ENCODE results near the gene FNTB. TPM values are rescaled to one million over a fixed set of nuclear protein-coding genes. Genes with fewer than 3 reads are reported as not detected.

Gene FNTB
- total RNA-seq, 1 experiment from 2014 or later, result 14.2 TPM

GRCh38 chr14:64970776-64971477 is 15.8 kb upstream of the FNTB start:
- no peak overlapping the region for H3K27ac Mint-ChIP-seq
- POLR2A ChIA-PET, result no interaction called here
- H3K36me3 Mint-ChIP-seq, result peaks cover 15% of the 10 kb centered on the region
- H3K27me3 Mint-ChIP-seq (ENCODE audit: low read depth), result no peaks in the 10 kb centered on the region; the same call in 1 of the 2 replicates
- TF ChIP-seq ESRRA (CRISPR knock-in tag; IDR thresholded peaks at IDR 0.05; ENCODE audit: borderline replicate concordance), result no peak
- no peak for TF ChIP-seq RELA (CRISPR knock-in tag; IDR thresholded peaks at IDR 0.05; ENCODE audit: borderline replicate concordance)
- TF ChIP-seq JUN (CRISPR knock-in tag; IDR thresholded peaks at IDR 0.05), result no peak
- no peak for TF ChIP-seq ATF3 (CRISPR knock-in tag; conservative IDR thresholded peaks at IDR 0.05)
- no peak for TF ChIP-seq ZBTB21 (CRISPR knock-in tag; IDR thresholded peaks at IDR 0.05; ENCODE audit: borderline replicate concordance)
- no peak for TF ChIP-seq ATF1 (CRISPR knock-in tag; IDR thresholded peaks at IDR 0.05)
- no peak for TF ChIP-seq GTF2I (CRISPR knock-in tag; conservative IDR thresholded peaks at IDR 0.05)
- TF ChIP-seq KAT7 (CRISPR knock-in tag; IDR thresholded peaks at IDR 0.05; ENCODE audit: borderline replicate concordance), result no peak
- no peak for TF ChIP-seq EMX1 (CRISPR knock-in tag; IDR thresholded peaks at IDR 0.05)
- H3K4me3 Mint-ChIP-seq, result peak overlapping the region; percentile 73
- peaks cover 68% of the 10 kb centered on the region for H3K4me1 Mint-ChIP-seq
- CTCF ChIA-PET, result interaction anchor here (0.7 to 4.2 kb wide), 7 partner anchors 10 to 79 kb away, joined by 3 to 26 read pairs (median 7); partner anchors contain the start of gene FNTB
- no peaks in the 10 kb centered on the region for H3K9me3 Mint-ChIP-seq
- ATAC-seq (peak; percentile 1; the same call in 1 of the 2 replicates), DNase-seq (ENCODE audit: low spot score) (no peak)

- no peak for DNase-seq (ENCODE audit: low spot score)
- H3K4me1 Mint-ChIP-seq, result peaks cover 72% of the 10 kb centered on the region
- TF ChIP-seq ZNF671 (CRISPR knock-in tag; IDR thresholded peaks at IDR 0.05), result no peak
- no peak for TF ChIP-seq ZNF138 (CRISPR knock-in tag; conservative IDR thresholded peaks at IDR 0.05)
- TF ChIP-seq STAT6 (CRISPR knock-in tag; conservative IDR thresholded peaks at IDR 0.05; ENCODE audit: low read depth), result no peak
- TF ChIP-seq ZNF121 (CRISPR knock-in tag; IDR thresholded peaks at IDR 0.05), result no peak
- TF ChIP-seq RORB (CRISPR knock-in tag; IDR thresholded peaks at IDR 0.05), result no peak
- TF ChIP-seq USF2 (CRISPR knock-in tag; IDR thresholded peaks at IDR 0.05), result no peak
- TF ChIP-seq HMGA2 (CRISPR knock-in tag; IDR thresholded peaks at IDR 0.05), result no peak
- TF ChIP-seq NFYB (CRISPR knock-in tag; conservative IDR thresholded peaks at IDR 0.05; ENCODE audit: low read depth), result no peak
- TF ChIP-seq ZNF232 (CRISPR knock-in tag; IDR thresholded peaks at IDR 0.05), result no peak
- no peak for TF ChIP-seq ZNF317 (CRISPR knock-in tag; IDR thresholded peaks at IDR 0.05; ENCODE audit: borderline replicate concordance, low read depth)
- ATAC-seq, result no peak; the same call in 1 of the 2 replicates
- H3K4me3 Mint-ChIP-seq, result peak overlapping the region; percentile 73
- H3K27ac Mint-ChIP-seq, result no peak overlapping the region
- CTCF ChIA-PET, result interaction anchor here (0.7 to 4.2 kb wide), 5 partner anchors 11 to 79 kb away, joined by 3 to 26 read pairs (median 10); partner anchors contain the start of gene FNTB
- peaks cover 15% of the 10 kb centered on the region for H3K36me3 Mint-ChIP-seq
- POLR2A ChIA-PET, result no interaction called here
- no peaks in the 10 kb centered on the region for H3K9me3 Mint-ChIP-seq
- H3K27me3 Mint-ChIP-seq (ENCODE audit: low read depth), result no peaks in the 10 kb centered on the region; the same call in 1 of the 2 replicates
These were observed 15.2 kb upstream of the FNTB start for GRCh38 chr14:64971491-64971942.
